ENCODE data around the gene MITF. TPM values are rescaled to one million over a fixed set of nuclear protein-coding genes. Genes with fewer than 3 reads are reported as not detected.

MITF gene
- total and polyA plus RNA-seq, 8 donors, result 6.2 to 29.6 (median 7.5) TPM

DNA sequence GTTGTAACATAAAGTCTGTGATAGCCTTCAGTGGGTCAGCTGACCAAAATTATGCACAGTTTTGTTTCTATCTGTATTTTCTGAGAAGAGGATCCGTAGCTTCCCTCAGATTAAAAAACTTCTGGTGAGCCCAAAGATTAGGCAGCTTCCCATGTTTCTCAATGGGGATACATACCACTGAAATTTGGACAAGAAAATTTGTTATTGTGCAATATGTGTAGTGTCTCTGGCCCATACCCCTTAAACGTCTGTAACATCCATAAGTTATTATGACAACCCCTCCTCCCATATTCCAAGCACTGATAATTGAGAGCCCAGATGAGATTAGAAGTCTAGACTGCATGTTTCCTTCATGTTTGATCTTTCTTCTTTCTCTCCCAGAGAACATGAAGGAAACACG is 1.9 kb upstream of the MITF start:
- Histone ChIP-seq H3K27ac (no peak overlapping the region), H3K4me1 (peaks cover 0 to 14% of the 10 kb centered on the region in 2 donors), H3K27me3 (peaks cover 0 to 28% of the 10 kb centered on the region in 2 donors), H3K36me3 (no peaks in the 10 kb centered on the region), H3K9me3 (no peaks in the 10 kb centered on the region), H3K4me3 (no peak overlapping the region)
- TF ChIP-seq, protein P1, sequence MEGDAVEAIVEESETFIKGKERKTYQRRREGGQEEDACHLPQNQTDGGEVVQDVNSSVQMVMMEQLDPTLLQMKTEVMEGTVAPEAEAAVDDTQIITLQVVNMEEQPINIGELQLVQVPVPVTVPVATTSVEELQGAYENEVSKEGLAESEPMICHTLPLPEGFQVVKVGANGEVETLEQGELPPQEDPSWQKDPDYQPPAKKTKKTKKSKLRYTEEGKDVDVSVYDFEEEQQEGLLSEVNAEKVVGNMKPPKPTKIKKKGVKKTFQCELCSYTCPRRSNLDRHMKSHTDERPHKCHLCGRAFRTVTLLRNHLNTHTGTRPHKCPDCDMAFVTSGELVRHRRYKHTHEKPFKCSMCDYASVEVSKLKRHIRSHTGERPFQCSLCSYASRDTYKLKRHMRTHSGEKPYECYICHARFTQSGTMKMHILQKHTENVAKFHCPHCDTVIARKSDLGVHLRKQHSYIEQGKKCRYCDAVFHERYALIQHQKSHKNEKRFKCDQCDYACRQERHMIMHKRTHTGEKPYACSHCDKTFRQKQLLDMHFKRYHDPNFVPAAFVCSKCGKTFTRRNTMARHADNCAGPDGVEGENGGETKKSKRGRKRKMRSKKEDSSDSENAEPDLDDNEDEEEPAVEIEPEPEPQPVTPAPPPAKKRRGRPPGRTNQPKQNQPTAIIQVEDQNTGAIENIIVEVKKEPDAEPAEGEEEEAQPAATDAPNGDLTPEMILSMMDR (IDR thresholded peaks at IDR 0.05), result no peak
- DNase-seq (peak in 2 of 4 donors; percentile 36 to 62), ATAC-seq (no peak)
- intact Hi-C loops (cut with DNase I), result no loop called here

DNA sequence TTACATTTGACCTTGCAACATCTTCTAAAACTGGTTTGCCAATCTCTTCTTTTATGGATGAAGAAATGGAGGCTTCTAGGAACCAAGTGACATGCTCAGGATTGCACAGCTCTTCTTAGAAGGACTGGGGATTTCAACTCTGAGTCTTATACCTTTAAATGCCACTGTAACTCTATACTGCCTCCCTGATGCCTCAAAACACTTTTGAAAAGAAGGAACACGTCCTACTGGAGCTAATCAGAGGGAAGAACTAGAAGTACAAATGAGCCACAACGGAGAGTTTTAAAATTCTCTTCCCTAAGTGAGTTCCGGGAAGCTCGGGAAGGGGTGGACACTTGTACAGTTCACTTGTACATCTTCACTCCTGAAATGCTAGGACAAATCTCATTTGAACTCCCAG is 949 bp upstream of the MITF start:
- Histone ChIP-seq H3K4me3 (peak overlapping the region; percentile 79 to 89), H3K36me3 (no peaks in the 10 kb centered on the region), H3K27me3 (peaks cover 0 to 28% of the 10 kb centered on the region in 2 donors), H3K4me1 (peaks cover 0 to 14% of the 10 kb centered on the region in 2 donors), H3K27ac (peak overlapping the region; percentile 66 to 67), H3K9me3 (no peaks in the 10 kb centered on the region)
- ATAC-seq (peak; percentile 22), DNase-seq (no peak)
- intact Hi-C loops (cut with DNase I), result no loop called here
- TF ChIP-seq, protein P1 (IDR thresholded peaks at IDR 0.05), result no peak

DNA sequence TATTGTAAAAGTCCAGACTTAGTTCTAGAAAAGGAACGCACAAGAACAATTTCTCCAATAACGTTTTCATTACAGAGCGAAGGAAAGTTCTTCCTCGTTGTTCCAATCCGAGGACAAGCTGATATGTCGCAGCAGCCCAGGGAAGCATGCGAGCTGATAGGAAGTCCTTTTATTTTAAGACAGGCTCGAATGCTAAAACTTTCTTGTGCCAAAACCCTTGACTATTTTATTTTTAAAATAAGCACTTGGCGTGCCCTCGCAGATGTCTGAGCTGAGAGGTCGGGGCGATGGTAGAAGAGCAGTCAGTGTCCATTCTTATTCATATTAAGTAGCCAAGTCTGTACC is 433 bp upstream of the MITF start:
- intact Hi-C loops (cut with DNase I), result no loop called here
- TF ChIP-seq, protein P1 (IDR thresholded peaks at IDR 0.05), result no peak
- Histone ChIP-seq H3K4me1 (peaks cover 0 to 14% of the 10 kb centered on the region in 2 donors), H3K27ac (peak overlapping the region; percentile 66 to 67), H3K36me3 (no peaks in the 10 kb centered on the region), H3K27me3 (peaks cover 0 to 28% of the 10 kb centered on the region in 2 donors), H3K4me3 (peak overlapping the region; percentile 79 to 89), H3K9me3 (no peaks in the 10 kb centered on the region)
- no peak for ATAC-seq
- DNase-seq, result no peak

DNA sequence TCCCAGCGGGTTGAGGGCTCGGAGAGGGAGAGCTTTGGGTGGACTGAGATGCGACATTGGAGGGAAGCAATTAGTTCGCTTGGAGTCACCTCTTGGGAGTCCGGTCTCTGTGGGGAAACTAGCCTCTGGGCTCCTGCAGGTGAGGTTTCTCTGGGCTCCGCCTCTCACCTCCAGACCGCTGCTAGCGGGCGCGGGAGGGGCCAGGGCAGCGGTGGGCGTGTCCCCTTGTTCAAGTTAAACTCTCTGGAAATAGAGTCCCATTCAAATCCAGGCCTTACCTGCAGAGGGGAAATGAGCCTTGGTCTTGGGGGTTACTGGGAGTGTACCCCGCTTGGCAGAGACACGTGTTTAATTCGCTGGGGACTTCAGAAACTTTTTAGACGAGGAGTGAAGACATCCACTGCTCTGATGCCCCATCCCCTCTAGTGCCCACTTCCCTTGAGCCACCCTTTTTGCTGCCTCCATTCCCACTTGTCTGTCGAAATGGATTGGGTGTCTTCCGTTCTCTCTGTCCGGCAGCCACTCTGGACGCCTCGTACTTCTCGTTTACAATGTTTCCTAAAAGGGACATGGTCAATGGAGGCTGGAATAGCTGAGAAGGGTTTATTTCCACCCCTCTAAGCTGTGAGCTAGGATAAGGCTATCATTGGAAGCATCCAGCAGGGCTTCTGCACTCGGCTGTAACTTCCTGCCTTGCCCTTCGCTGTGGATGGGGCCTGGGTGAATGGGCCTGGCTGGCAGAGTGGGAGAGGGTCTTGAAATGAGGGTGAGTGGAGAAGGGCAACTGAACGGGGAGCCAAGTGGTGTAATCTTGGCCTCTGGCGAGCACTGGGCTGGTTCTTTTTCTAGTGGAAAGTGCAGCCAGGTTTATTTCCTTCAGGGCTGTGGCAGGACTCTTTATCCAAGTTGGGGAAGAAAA is 1.1 kb downstream of the MITF start:
- ATAC-seq (peak; percentile 73), DNase-seq (peak in 3 of 4 donors; percentile 39 to 89 (median 68))
- peaks cover 0 to 28% of the 10 kb centered on the region in 2 donors for H3K27me3 ChIP-seq
- H3K27ac ChIP-seq, result peak overlapping the region; percentile 66 to 74
- intact Hi-C loops (cut with DNase I), result no loop called here
- peak overlapping the region; percentile 79 to 89 for H3K4me3 ChIP-seq
- TF ChIP-seq, protein P1 (IDR thresholded peaks at IDR 0.05), result no peak
- H3K9me3 ChIP-seq, result no peaks in the 10 kb centered on the region
- H3K36me3 ChIP-seq, result no peaks in the 10 kb centered on the region
- H3K4me1 ChIP-seq, result peaks cover 0 to 14% of the 10 kb centered on the region in 2 donors

DNA sequence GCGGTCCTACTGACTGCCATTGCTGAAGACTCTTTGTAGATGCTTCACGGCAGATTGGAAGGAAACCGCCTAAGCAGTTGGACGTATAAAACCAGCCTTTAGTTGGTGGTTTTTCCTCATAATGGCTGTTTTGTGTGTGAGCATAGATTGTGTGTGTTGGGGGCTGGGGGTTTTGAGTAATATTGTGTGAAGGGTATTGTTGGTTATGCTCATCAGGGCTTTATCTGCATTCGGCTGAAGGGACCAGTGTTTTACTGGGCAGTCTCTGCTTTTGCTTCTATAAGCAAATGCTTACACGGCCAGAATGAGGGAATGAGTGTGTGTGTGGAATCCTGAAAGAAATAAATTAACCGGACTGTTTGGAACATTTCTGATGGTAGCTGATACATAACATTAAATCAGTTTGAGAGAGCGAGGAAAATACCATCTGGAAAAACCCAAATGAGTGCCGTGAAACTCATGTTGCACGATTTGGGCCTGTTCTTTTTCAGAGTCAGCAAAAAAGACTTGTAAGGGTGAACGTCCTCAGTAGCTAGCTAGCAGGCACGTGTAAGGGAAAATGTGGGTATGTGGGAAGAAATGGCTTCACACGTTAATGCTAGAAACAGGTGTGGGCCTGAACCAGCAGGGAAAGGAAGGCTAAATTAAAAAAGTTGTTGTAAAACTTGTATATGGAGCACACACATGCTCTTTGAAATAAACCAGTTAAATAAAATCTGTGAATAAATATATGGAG is 1.9 kb downstream of the MITF start:
- intact Hi-C loops (cut with DNase I), result no loop called here
- TF ChIP-seq, protein P1 (IDR thresholded peaks at IDR 0.05), result no peak
- DNase-seq, result no peak
- ATAC-seq, result no peak
- Histone ChIP-seq H3K4me1 (peaks cover 0 to 14% of the 10 kb centered on the region in 2 donors), H3K36me3 (no peaks in the 10 kb centered on the region), H3K27ac (no peak overlapping the region), H3K4me3 (peak overlapping the region; percentile 79 to 89), H3K9me3 (no peaks in the 10 kb centered on the region), H3K27me3 (peaks cover 0 to 28% of the 10 kb centered on the region in 2 donors)

All from left lung (tissue), 10 donors.